ENCODE measurements around the gene TTC9C. TPM values are rescaled to one million over a fixed set of nuclear protein-coding genes. Genes with fewer than 3 reads are reported as not detected.

TTC9C gene
- total and polyA plus RNA-seq, 2 of the 13 experiments (the other 11 are each of a cell fraction or from before 2014, with no cell fraction given) = 28.0 to 36.4 TPM

DNA sequence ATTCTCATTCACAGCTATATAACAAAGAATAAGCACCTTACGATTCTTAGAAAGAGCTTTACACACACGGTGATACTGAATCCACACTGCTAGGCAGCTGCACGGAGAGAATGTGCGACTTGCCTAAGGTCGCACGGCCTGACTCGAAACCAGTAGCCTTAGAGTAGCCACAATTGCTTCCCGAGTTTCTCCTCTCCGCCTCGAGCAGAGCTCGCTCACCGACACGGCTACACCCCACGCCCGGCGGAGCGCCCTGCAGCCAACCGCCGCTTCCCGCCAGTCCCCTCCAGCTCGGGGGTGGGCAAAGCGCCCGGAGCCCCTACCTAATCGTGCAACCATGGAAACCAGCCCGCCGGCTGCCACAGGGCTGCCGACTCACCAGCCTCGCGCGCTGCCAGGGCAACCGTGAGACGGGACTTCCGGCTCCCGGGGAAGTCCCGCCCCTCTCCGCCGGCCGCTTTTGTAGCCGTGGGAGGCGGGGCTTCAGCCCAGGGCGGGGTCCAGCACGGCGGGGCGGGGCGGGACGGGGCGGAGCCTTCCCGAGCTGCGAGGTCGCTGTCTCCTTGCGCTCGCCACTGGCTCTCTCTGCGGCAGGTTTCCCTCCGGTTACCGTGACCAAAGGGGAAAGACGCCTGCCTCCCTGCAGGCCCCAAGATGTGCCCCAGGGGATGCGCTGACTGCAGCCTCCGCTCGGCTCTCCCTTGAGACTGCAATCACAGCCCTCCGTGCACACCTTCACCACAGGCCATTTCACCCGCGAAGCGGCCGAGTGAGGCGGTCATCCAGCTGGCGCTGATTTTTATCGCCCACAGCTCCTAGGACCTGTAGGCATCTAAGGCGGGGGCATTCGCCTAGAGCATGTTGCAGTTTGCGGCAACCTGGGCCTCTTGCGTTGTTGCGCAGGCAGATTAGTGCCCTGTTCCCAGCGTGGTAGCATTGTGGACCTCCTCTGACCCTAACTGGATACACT, 22.1 kb upstream of the TTC9C start (continued):
- TF ChIP-seq ZNF75D (CRISPR knock-in tag; IDR thresholded peaks at IDR 0.05; ENCODE audit: borderline replicate concordance) (no peak), ZNF577 (CRISPR knock-in tag; IDR thresholded peaks at IDR 0.05; ENCODE audit: borderline replicate concordance, low read depth) (no peak), PRPF4 (IDR thresholded peaks at IDR 0.05; ENCODE audit: low read depth, low read length, poor library complexity, severe bottlenecking) (no peak), SIN3A (IDR thresholded peaks at IDR 0.05; ENCODE audit: borderline replicate concordance, low read depth, low read length) (peak; percentile 86; the same call in 1 of the 2 replicates), ZNF136 (CRISPR knock-in tag; IDR thresholded peaks at IDR 0.05; ENCODE audit: low read depth) (0 out of 2 replicates have a peak, but pooled peaks have one; percentile 33), ZNF460 (CRISPR knock-in tag; IDR thresholded peaks at IDR 0.05; ENCODE audit: borderline replicate concordance) (no peak), MXD4 (CRISPR knock-in tag; IDR thresholded peaks at IDR 0.05) (peak; percentile 63; the same call in 1 of the 2 replicates), ZNF841 (CRISPR knock-in tag; IDR thresholded peaks at IDR 0.05; ENCODE audit: borderline replicate concordance) (no peak)
- TF ChIP-seq, protein P1, sequence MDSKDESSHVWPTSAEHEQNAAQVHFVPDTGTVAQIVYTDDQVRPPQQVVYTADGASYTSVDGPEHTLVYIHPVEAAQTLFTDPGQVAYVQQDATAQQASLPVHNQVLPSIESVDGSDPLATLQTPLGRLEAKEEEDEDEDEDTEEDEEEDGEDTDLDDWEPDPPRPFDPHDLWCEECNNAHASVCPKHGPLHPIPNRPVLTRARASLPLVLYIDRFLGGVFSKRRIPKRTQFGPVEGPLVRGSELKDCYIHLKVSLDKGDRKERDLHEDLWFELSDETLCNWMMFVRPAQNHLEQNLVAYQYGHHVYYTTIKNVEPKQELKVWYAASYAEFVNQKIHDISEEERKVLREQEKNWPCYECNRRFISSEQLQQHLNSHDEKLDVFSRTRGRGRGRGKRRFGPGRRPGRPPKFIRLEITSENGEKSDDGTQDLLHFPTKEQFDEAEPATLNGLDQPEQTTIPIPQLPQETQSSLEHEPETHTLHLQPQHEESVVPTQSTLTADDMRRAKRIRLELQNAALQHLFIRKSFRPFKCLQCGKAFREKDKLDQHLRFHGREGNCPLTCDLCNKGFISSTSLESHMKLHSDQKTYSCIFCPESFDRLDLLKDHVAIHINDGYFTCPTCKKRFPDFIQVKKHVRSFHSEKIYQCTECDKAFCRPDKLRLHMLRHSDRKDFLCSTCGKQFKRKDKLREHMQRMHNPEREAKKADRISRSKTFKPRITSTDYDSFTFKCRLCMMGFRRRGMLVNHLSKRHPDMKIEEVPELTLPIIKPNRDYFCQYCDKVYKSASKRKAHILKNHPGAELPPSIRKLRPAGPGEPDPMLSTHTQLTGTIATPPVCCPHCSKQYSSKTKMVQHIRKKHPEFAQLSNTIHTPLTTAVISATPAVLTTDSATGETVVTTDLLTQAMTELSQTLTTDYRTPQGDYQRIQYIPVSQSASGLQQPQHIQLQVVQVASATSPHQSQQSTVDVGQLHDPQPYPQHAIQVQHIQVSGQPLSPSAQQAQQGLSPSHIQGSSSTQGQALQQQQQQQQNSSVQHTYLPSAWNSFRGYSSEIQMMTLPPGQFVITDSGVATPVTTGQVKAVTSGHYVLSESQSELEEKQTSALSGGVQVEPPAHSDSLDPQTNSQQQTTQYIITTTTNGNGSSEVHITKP (CRISPR knock-in tag; IDR thresholded peaks at IDR 0.05; ENCODE audit: low read depth) = no peak
- TF ChIP-seq, protein P2, sequence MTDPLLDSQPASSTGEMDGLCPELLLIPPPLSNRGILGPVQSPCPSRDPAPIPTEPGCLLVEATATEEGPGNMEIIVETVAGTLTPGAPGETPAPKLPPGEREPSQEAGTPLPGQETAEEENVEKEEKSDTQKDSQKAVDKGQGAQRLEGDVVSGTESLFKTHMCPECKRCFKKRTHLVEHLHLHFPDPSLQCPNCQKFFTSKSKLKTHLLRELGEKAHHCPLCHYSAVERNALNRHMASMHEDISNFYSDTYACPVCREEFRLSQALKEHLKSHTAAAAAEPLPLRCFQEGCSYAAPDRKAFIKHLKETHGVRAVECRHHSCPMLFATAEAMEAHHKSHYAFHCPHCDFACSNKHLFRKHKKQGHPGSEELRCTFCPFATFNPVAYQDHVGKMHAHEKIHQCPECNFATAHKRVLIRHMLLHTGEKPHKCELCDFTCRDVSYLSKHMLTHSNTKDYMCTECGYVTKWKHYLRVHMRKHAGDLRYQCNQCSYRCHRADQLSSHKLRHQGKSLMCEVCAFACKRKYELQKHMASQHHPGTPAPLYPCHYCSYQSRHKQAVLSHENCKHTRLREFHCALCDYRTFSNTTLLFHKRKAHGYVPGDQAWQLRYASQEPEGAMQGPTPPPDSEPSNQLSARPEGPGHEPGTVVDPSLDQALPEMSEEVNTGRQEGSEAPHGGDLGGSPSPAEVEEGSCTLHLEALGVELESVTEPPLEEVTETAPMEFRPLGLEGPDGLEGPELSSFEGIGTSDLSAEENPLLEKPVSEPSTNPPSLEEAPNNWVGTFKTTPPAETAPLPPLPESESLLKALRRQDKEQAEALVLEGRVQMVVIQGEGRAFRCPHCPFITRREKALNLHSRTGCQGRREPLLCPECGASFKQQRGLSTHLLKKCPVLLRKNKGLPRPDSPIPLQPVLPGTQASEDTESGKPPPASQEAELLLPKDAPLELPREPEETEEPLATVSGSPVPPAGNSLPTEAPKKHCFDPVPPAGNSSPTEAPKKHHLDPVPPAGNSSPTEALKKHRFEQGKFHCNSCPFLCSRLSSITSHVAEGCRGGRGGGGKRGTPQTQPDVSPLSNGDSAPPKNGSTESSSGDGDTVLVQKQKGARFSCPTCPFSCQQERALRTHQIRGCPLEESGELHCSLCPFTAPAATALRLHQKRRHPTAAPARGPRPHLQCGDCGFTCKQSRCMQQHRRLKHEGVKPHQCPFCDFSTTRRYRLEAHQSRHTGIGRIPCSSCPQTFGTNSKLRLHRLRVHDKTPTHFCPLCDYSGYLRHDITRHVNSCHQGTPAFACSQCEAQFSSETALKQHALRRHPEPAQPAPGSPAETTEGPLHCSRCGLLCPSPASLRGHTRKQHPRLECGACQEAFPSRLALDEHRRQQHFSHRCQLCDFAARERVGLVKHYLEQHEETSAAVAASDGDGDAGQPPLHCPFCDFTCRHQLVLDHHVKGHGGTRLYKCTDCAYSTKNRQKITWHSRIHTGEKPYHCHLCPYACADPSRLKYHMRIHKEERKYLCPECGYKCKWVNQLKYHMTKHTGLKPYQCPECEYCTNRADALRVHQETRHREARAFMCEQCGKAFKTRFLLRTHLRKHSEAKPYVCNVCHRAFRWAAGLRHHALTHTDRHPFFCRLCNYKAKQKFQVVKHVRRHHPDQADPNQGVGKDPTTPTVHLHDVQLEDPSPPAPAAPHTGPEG (CRISPR knock-in tag; IDR thresholded peaks at IDR 0.05) = no peak
- TF ChIP-seq, protein P3, sequence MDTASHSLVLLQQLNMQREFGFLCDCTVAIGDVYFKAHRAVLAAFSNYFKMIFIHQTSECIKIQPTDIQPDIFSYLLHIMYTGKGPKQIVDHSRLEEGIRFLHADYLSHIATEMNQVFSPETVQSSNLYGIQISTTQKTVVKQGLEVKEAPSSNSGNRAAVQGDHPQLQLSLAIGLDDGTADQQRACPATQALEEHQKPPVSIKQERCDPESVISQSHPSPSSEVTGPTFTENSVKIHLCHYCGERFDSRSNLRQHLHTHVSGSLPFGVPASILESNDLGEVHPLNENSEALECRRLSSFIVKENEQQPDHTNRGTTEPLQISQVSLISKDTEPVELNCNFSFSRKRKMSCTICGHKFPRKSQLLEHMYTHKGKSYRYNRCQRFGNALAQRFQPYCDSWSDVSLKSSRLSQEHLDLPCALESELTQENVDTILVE (CRISPR knock-in tag; IDR thresholded peaks at IDR 0.05) = no peak
- TF ChIP-seq, protein P4, sequence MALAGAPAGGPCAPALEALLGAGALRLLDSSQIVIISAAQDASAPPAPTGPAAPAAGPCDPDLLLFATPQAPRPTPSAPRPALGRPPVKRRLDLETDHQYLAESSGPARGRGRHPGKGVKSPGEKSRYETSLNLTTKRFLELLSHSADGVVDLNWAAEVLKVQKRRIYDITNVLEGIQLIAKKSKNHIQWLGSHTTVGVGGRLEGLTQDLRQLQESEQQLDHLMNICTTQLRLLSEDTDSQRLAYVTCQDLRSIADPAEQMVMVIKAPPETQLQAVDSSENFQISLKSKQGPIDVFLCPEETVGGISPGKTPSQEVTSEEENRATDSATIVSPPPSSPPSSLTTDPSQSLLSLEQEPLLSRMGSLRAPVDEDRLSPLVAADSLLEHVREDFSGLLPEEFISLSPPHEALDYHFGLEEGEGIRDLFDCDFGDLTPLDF (CRISPR knock-in tag; IDR thresholded peaks at IDR 0.05) = no peak
- TF ChIP-seq, protein P5, sequence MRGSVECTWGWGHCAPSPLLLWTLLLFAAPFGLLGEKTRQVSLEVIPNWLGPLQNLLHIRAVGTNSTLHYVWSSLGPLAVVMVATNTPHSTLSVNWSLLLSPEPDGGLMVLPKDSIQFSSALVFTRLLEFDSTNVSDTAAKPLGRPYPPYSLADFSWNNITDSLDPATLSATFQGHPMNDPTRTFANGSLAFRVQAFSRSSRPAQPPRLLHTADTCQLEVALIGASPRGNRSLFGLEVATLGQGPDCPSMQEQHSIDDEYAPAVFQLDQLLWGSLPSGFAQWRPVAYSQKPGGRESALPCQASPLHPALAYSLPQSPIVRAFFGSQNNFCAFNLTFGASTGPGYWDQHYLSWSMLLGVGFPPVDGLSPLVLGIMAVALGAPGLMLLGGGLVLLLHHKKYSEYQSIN (CRISPR knock-in tag; IDR thresholded peaks at IDR 0.05; ENCODE audit: borderline replicate concordance) = no peak
